Activated T-helper 1 cell treated with anti-CD3 and anti-CD28 coated beads, Interleukin-2, amount 50 U/mL, for 16 hours (primary cell): ENCODE data around the gene PLA2G4A.

Source experiments
- DNase-seq, 2 donors: peaks; one replicate each; pipeline ENCODE4 v3.0.0-alpha.2; 2020; ENCODE audit warnings: low read depth in 1 of 2, low spot score in 1 of 2

PLA2G4A gene

GRCh38 chr1:186872291-186872690 lies 43.5 kb downstream of the PLA2G4A start:
- DNase-seq, result no peak

DNA sequence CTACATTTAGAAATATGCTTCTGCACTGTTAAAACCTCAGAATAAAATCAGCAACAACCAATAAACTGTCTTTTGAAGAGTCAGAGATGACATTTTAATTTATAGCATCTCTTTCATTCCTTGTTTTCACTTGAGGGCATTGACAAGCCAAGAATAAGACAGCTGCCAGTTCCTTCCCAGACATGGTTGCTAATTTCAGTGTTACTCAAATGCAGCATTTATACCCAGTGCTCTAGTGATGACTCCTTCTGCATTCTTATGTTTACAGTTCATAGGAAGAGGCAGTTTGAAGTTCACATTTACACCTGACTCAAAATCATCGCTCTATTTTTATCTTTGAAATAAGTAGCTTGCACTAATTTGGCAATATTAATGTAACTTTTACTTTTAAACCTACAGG lies 44.9 kb downstream of the PLA2G4A start:
- DNase-seq, result no peak

GRCh38 chr1:186875896-186876835 lies 47.4 kb downstream of the PLA2G4A start:
- DNase-seq, result no peak

DNA sequence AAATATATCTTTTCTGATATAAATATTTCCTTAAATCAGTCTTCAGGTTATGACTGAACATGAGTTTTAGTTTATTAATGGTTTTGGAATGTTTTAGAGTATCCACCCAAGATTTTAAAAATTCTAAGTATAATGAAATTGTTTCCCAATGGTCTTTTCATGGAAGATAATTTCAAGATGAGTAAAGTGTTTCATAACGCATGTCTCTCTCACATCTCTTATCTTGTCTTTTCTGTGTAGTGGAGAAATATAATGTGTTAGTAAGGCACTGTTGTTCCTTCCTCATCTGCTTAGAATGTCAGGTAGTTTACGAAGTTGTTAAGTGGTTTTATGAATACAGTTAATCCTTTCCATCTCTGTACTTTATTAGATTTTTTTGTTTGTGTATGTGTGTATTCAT lies 49.6 kb downstream of the PLA2G4A start:
- no peak for DNase-seq

GRCh38 chr1:186880982-186881381 lies 52.2 kb downstream of the PLA2G4A start:
- DNase-seq, result no peak

DNA sequence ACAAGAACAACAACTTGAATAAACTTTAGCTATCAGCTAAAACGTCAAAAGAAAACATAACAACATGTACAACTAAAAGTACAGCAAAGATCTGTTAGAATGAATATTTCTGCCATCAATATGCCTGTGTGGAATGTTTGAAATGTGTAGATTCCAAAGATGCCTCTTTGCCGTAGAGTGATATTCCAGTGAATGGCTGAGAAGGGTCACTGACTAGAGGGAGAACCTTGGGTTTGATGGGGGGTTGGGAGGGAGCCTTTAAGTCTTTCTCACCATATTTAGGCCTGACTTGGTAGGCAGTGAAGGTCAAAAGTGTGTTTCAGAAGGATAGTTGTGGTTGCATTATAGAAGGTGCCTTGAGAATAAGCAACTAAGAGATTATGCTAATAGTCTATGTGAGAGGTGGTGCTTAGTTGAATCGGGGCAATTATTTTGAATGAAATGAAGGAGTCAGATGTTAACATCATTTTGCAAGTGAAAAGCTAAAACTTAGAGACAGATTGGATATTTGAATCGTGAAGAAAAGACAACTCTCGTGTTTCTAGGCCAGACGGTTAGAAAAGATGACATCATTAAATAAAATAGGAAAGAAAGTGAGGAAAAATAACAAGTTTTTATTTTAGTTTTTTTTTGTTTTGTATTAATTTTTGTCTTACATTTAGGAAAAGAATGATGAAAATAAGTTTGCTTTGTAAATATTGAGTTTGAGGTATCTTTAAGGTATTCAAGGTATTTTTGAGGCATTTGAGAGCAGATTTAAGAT lies 53.8 kb downstream of the PLA2G4A start:
- no peak for DNase-seq

DNA sequence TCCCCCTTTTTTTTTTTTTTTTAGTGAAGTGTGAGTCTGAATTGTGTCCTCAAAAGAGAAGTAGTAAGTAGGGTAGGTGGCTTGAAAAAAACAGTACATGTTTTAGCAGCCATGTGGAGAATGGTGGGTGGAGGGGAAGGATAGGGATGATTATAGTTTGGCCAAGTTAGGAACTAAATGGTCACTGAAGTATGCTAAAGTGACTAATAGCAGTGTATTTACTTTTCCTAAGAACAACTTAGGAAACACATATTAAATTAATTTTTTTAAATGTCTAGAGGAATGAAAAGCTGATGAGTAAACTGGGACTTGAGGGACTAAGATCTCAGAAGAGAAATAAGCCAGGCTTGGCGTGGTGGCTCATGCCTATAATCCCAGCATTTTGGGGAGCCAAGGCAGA lies 55.5 kb downstream of the PLA2G4A start:
- no peak for DNase-seq

GRCh38 chr1:186887203-186887602 lies 58.5 kb downstream of the PLA2G4A start:
- DNase-seq, result no peak

DNA sequence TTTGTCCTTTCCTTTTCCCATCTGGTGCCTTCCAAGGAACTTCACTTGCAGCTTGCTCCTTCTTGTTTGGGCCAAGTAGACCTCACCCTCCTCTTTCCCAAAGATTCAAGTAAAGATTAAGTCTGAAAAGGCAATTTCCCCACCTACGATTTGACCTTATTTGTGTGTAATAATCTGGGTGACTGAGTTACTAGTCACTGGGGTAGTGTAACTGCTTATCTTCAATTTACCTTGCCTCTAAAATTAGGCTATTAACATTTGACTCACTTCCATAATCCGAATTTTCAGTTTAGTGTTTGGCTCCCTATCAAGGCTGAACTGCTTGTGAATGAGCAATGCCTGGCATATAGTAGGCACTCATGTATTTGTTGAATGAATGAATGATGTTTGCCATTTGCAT lies 59.6 kb downstream of the PLA2G4A start:
- no peak for DNase-seq

- DNase-seq, result no peak
Measured at GRCh38 chr1:186892936-186893335, 64.2 kb downstream of the PLA2G4A start.

GRCh38 chr1:186894415-186894814 lies 65.7 kb downstream of the PLA2G4A start:
- DNase-seq, result no peak

DNA sequence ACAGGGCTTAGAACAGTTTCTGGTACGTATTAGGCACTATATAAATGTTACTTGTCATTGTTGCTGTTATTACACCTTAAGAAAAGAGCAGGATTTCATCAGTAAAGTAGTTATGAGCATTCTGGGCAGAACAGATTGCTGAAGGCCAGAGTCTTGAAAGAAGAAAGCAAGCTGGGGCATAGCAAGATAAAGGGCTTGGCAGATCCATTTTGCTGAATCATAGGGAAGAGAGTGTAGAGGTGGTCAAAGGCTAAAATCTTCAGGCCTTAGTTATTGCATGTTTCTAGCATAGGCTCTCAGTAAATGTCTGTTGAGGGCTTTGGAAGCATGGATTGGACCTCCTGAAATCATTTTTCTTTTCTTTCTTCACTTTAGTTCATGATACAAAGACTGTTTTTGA lies 67.5 kb downstream of the PLA2G4A start:
- DNase-seq, result no peak

- DNase-seq, result no peak
Measured at GRCh38 chr1:186897008-186897407, 68.3 kb downstream of the PLA2G4A start.

DNA sequence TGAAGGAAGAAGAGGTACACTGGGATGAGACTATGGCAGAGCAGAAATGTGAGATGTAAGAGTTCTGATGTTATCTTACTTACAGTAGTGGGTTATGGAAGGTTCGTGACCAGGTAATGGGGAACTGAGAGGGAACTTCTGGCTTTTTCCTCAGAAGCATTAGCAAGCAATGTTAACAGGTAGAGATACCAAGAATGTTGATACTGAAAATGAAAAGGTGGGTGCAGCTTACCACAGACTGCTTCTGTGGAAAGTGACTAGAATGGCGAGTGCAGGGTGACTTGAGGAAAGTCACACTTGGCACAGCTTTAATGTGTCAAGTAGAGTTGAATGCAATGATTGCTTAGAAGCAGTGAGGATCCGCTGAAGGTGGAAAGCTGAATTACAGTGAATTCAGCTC lies 70.8 kb downstream of the PLA2G4A start:
- DNase-seq, result no peak

- no peak for DNase-seq
Measured at GRCh38 chr1:186899977-186900376, 71.2 kb downstream of the PLA2G4A start.

DNA sequence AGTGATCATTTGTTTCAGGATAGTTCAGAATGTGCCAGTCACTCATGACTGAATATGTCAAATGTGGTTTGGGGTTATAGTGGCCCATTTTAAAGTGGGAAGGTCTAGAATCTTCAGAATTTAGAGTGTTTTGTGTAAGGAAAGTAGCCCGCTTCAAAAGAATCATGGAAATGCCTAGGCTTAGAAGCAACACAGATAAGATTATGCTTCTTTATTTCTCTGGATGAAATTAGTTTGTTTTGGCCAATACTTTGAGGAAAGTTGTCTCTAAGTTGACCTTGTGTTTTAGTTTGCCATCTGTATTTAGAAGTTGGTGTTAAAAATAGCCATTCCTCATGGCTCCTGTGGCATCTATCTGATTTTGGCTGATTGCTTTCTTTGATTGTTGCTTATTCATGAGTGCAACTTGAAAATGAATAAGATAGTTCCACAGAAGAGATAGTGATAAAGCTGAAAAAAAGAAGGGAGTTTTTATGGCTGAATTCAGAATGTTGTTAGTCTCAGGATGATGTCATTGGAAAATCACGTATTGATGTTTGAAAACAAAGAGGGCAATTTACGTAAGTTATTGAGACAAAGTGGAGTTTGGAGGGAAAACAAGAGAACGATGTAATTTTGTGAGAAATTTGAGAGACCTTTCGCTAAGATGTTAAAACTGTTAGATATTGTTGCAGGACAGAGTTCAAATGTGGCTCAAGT lies 71.9 kb downstream of the PLA2G4A start:
- no peak for DNase-seq

- no peak for DNase-seq
Measured at GRCh38 chr1:186901631-186902030, 72.9 kb downstream of the PLA2G4A start.

- DNase-seq, result no peak
Measured at GRCh38 chr1:186903374-186904136, 74.8 kb downstream of the PLA2G4A start.

- DNase-seq, result no peak
Measured at GRCh38 chr1:186904361-186904760, 75.6 kb downstream of the PLA2G4A start.

DNA sequence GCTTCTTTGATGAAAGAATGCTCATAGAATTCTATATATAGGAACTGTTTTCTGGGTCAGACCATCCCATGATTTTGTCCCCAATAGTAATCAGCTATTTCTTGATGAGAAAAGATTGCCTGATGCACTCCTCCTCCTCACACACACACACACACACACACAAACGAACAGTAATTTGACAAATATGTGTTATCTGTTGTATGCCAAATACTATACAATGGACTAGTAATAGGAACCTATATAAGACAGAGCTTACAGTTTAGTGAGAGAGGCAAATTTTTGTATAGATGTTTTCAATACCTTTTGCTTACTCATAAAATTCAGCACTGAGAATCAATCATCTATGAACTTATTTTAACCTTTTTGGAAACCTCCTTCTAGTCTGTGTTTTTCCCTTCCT lies 76.8 kb downstream of the PLA2G4A start:
- no peak for DNase-seq

GRCh38 chr1:186915555-186915954 lies 86.8 kb downstream of the PLA2G4A start:
- no peak for DNase-seq
